ENCODE results near the gene RIMBP2.

Gene RIMBP2

GRCh38 chr12:130573235-130573634 lies 142.9 kb downstream of the RIMBP2 start:
- TF ChIP-seq, protein P1, sequence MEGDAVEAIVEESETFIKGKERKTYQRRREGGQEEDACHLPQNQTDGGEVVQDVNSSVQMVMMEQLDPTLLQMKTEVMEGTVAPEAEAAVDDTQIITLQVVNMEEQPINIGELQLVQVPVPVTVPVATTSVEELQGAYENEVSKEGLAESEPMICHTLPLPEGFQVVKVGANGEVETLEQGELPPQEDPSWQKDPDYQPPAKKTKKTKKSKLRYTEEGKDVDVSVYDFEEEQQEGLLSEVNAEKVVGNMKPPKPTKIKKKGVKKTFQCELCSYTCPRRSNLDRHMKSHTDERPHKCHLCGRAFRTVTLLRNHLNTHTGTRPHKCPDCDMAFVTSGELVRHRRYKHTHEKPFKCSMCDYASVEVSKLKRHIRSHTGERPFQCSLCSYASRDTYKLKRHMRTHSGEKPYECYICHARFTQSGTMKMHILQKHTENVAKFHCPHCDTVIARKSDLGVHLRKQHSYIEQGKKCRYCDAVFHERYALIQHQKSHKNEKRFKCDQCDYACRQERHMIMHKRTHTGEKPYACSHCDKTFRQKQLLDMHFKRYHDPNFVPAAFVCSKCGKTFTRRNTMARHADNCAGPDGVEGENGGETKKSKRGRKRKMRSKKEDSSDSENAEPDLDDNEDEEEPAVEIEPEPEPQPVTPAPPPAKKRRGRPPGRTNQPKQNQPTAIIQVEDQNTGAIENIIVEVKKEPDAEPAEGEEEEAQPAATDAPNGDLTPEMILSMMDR (IDR thresholded peaks at IDR 0.05; ENCODE audit: low read depth, low read length, missing control alignments): no peak
- no peak for DNase-seq (ENCODE audit: extremely low read depth, low read depth)
- H3K4me3 ChIP-seq (replicated peaks; ENCODE audit: low read depth, low read length): no peak overlapping the region

- TF ChIP-seq, protein P1 (IDR thresholded peaks at IDR 0.05; ENCODE audit: low read depth, low read length, missing control alignments): no peak
- DNase-seq (ENCODE audit: extremely low read depth, low read depth): no peak
- H3K4me3 ChIP-seq (replicated peaks; ENCODE audit: low read depth, low read length): no peak overlapping the region
These were observed 143.5 kb downstream of the RIMBP2 start for GRCh38 chr12:130572553-130572952.

GRCh38 chr12:130571734-130572133 lies 144.4 kb downstream of the RIMBP2 start:
- H3K4me3 ChIP-seq (replicated peaks; ENCODE audit: low read depth, low read length): no peak overlapping the region
- no peak for DNase-seq (ENCODE audit: extremely low read depth, low read depth)
- TF ChIP-seq, protein P1 (IDR thresholded peaks at IDR 0.05; ENCODE audit: low read depth, low read length, missing control alignments): no peak

GRCh38 chr12:130571089-130571488 lies 145.0 kb downstream of the RIMBP2 start:
- H3K4me3 ChIP-seq (replicated peaks; ENCODE audit: low read depth, low read length): no peak overlapping the region
- TF ChIP-seq, protein P1 (IDR thresholded peaks at IDR 0.05; ENCODE audit: low read depth, low read length, missing control alignments): no peak
- DNase-seq (ENCODE audit: extremely low read depth, low read depth): no peak

GRCh38 chr12:130569521-130569920 lies 146.6 kb downstream of the RIMBP2 start:
- TF ChIP-seq, protein P1 (IDR thresholded peaks at IDR 0.05; ENCODE audit: low read depth, low read length, missing control alignments): no peak
- no peak overlapping the region for H3K4me3 ChIP-seq (replicated peaks; ENCODE audit: low read depth, low read length)
- no peak for DNase-seq (ENCODE audit: extremely low read depth, low read depth)

DNA sequence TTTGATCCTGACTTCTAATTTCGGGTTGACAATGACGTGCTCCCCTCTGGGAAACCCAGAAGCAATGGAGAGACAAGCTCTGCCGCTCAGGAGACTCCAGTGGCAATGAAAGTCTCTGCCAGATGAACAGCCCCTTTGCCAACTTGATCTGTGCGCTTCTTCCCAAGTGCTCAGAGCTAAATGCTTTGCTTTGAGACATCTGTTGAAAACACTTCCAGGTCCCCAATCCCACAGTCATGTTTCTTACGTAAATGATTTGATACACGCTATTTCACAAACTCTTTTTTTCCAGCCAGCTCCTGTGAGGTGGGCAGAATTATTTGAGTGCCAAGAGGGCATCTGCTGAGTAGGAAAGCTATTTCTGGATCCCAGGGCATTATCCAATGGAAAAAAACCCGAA lies 147.6 kb downstream of the RIMBP2 start:
- TF ChIP-seq, protein P1 (IDR thresholded peaks at IDR 0.05; ENCODE audit: low read depth, low read length, missing control alignments): no peak
- DNase-seq (ENCODE audit: extremely low read depth, low read depth): no peak
- no peak overlapping the region for H3K4me3 ChIP-seq (replicated peaks; ENCODE audit: low read depth, low read length)

DNA sequence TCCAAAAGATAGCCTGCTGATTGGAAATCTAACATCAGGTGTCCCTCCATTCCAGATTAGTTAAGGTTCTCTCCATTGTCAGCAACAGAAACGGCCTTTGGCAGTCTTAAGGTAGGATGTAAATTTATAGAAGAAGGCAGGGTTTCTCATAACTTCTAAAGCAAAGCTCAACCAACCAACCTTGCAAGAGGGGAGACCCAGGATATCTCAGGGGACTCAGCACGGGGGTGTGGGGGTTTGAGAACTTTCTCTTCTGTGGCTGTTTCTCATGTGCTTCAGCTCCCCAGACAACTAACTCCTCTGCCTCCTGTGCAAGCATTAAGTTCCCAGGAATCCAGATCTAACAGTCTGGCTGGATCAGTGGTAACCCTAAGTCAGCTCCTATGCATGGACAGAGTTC lies 148.1 kb downstream of the RIMBP2 start:
- DNase-seq (ENCODE audit: extremely low read depth, low read depth): no peak
- TF ChIP-seq, protein P1 (IDR thresholded peaks at IDR 0.05; ENCODE audit: low read depth, low read length, missing control alignments): no peak
- H3K4me3 ChIP-seq (replicated peaks; ENCODE audit: low read depth, low read length): no peak overlapping the region

Measured in HFF-Myc (cell line).